HepG2 (cell line): ENCODE measurements around the gene TTC24. TPM values are rescaled to one million over a fixed set of nuclear protein-coding genes. Genes with fewer than 3 reads are reported as not detected.

Experiments
- BCLAF1 ChIP-seq: fragments of 450-650 bp; IDR thresholded peaks from 2 replicates; pipeline ENCODE4 v1.6.1; 2017; ENCODE audit warnings: mild to moderate bottlenecking
- GPBP1L1 ChIP-seq: sonication (generic); formaldehyde crosslinking; IDR thresholded peaks from 2 replicates; pipeline ENCODE4 v1.5.0; 2020; ENCODE audit warnings: mild to moderate bottlenecking, missing genetic modification reagents
- HMGXB4 ChIP-seq, 2 experiments: sonication (generic) in 1 of 2; formaldehyde crosslinking in 1 of 2; IDR thresholded peaks; 2 replicates each; pipeline versions ENCODE4 v1.4.0 to v1.6.1; 2018 to 2020; ENCODE audit warnings: missing genetic modification reagents in 2 of 2, borderline replicate concordance in 1 of 2, low read depth in 1 of 2, mild to moderate bottlenecking in 1 of 2, missing biosample characterization in 1 of 2
- HNF4A ChIP-seq: sonication (generic); formaldehyde crosslinking; IDR thresholded peaks from 2 replicates; pipeline ENCODE4 v1.4.0; 2020; ENCODE audit warnings: missing genetic modification reagents
- HOXA3 ChIP-seq: sonication (generic); formaldehyde crosslinking; IDR thresholded peaks from 2 replicates; pipeline ENCODE4 v1.5.0; 2020; ENCODE audit warnings: missing genetic modification reagents
- NCOA1 ChIP-seq: sonication (generic); formaldehyde crosslinking; IDR thresholded peaks from 2 replicates; pipeline ENCODE4 v1.9.0; 2021; ENCODE audit warnings: missing genetic modification reagents
- NR3C1 ChIP-seq: sonication (generic); formaldehyde crosslinking; IDR thresholded peaks from 2 replicates; pipeline ENCODE4 v1.4.0; 2020; ENCODE audit warnings: missing genetic modification reagents
- PAWR ChIP-seq: sonication (generic); formaldehyde crosslinking; IDR thresholded peaks from 2 replicates; pipeline ENCODE4 v1.4.0; 2020; ENCODE audit warnings: missing genetic modification reagents, mild to moderate bottlenecking, borderline replicate concordance
- POGZ ChIP-seq: sonication (generic); formaldehyde crosslinking; IDR thresholded peaks from 2 replicates; pipeline ENCODE4 v1.4.0; 2020; ENCODE audit warnings: mild to moderate bottlenecking, missing genetic modification reagents
- TMF1 ChIP-seq: sonication (generic); formaldehyde crosslinking; IDR thresholded peaks from 2 replicates; pipeline ENCODE4 v1.8.1; 2022; ENCODE audit warnings: low read depth, missing genetic modification reagents
- ZBTB1 ChIP-seq: sonication (generic); formaldehyde crosslinking; IDR thresholded peaks from 2 replicates; pipeline ENCODE4 v1.4.0; 2020; ENCODE audit warnings: missing genetic modification reagents, borderline replicate concordance
- ZKSCAN5 ChIP-seq: sonication (generic); formaldehyde crosslinking; IDR thresholded peaks from 2 replicates; pipeline ENCODE4 v1.5.1; 2020; ENCODE audit warnings: mild to moderate bottlenecking, missing genetic modification reagents
- ZNF143 ChIP-seq: sonication (generic); formaldehyde crosslinking; IDR thresholded peaks from 2 replicates; pipeline ENCODE4 v1.4.0; 2020; ENCODE audit warnings: missing genetic modification reagents
- ZNF318 ChIP-seq: sonication (generic); formaldehyde crosslinking; IDR thresholded peaks from 2 replicates; pipeline ENCODE4 v1.4.0; 2020; ENCODE audit warnings: mild to moderate bottlenecking, missing genetic modification reagents
- ZNF329 ChIP-seq: sonication (generic); formaldehyde crosslinking; IDR thresholded peaks from 2 replicates; pipeline ENCODE4 v1.9.0; 2021; ENCODE audit warnings: low read depth, mild to moderate bottlenecking, missing genetic modification reagents
- polyA plus RNA-seq, 8 experiments: library from polyadenylated mRNA; depleted of rRNA in 3 of 8; stranded (reverse) in 7 of 8; unstranded in 1 of 8; fragments of >200 nt; fragmentation: Illumina TruSeq in 4 of 8; extraction: Trizol in 4 of 8; gene quantifications; 2 replicates each; pipeline versions ENCODE4 v1.2.1 to v1.2.3, GENCODE V29; 2011 to 2016; ENCODE audit warnings: low read depth in 4 of 8, missing spikeins in 1 of 8, mixed read lengths in 1 of 8; ENCODE audit not compliant: insufficient read depth in 1 of 8
- total RNA-seq, 5 experiments: library from RNA; depleted of rRNA; stranded (reverse); fragments of >200 nt; fragmentation: Illumina TruSeq; extraction: Trizol; gene quantifications; 2 replicates each; pipeline ENCODE4 v1.2.3, GENCODE V29; 2016; ENCODE audit warnings: low read depth in 1 of 5

TTC24 gene
- total and polyA plus RNA-seq, 2 of the 13 experiments (the other 11 are each of a cell fraction or from before 2014, with no cell fraction given): 0.13 to 0.18 TPM

- TF ChIP-seq ZNF318 (no peak), NCOA1 (no peak), ZNF143 (CRISPR knock-in tag) (peak; percentile 62), HOXA3 (CRISPR knock-in tag) (peak; percentile 92), ZBTB1 (CRISPR knock-in tag) (no peak), PAWR (CRISPR knock-in tag) (no peak; the same call in 1 of the 2 replicates), ZNF329 (no peak), GPBP1L1 (no peak), NR3C1 (CRISPR knock-in tag) (no peak), HMGXB4 (CRISPR knock-in tag; IDR thresholded peaks at IDR 0.05; ENCODE audit: borderline replicate concordance in 1 of 2, low read depth in 1 of 2) (peak; percentile 73 to 78; a peak in 3 of 4 replicates), POGZ (CRISPR knock-in tag) (peak; percentile 78), HNF4A (CRISPR knock-in tag) (no peak), BCLAF1 (no peak), ZKSCAN5 (CRISPR knock-in tag) (no peak), TMF1 (CRISPR knock-in tag) (no peak)
These were observed 21.8 kb downstream of the TTC24 start, which contains the start of gene GPATCH4 (continued) for GRCh38 chr1:156601122-156601830.
